Choroid plexus epithelial cell (primary cell): ENCODE data around the gene ACD.

Source experiments
- DNase-seq: peaks from one replicate; pipeline ENCODE4 v3.0.0-alpha.2; 2010; ENCODE audit warnings: low read depth
- H3K4me3 ChIP-seq: 2 replicates; pipeline ENCODE4 v1.5.1; 2011; ENCODE audit warnings: low read depth, mild to moderate bottlenecking, control low read depth, low read length, moderate library complexity
- TF ChIP-seq, protein P1 (sequence below): conservative IDR thresholded peaks from 2 replicates; pipeline ENCODE4 v1.5.1; 2011; ENCODE audit warnings: low read depth, mild to moderate bottlenecking, control low read depth, inconsistent platforms, low read length, moderate library complexity

ACD gene

DNA sequence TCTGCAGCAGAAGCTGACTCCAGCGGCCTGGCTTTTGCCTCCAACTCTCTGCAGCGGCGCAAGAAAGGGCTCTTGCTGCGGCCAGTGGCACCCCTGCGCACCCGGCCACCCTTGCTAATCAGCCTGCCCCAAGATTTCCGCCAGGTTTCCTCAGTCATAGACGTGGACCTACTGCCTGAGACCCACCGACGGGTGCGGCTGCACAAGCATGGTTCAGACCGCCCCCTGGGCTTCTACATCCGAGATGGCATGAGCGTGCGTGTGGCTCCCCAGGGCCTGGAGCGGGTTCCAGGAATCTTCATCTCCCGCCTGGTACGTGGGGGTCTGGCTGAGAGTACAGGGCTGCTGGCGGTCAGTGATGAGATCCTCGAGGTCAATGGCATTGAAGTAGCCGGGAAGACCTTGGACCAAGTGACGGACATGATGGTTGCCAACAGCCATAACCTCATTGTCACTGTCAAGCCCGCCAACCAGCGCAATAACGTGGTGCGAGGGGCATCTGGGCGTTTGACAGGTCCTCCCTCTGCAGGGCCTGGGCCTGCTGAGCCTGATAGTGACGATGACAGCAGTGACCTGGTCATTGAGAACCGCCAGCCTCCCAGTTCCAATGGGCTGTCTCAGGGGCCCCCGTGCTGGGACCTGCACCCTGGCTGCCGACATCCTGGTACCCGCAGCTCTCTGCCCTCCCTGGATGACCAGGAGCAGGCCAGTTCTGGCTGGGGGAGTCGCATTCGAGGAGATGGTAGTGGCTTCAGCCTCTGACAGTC lies 2.0 kb upstream of the ACD start:
- TF ChIP-seq, protein P1, sequence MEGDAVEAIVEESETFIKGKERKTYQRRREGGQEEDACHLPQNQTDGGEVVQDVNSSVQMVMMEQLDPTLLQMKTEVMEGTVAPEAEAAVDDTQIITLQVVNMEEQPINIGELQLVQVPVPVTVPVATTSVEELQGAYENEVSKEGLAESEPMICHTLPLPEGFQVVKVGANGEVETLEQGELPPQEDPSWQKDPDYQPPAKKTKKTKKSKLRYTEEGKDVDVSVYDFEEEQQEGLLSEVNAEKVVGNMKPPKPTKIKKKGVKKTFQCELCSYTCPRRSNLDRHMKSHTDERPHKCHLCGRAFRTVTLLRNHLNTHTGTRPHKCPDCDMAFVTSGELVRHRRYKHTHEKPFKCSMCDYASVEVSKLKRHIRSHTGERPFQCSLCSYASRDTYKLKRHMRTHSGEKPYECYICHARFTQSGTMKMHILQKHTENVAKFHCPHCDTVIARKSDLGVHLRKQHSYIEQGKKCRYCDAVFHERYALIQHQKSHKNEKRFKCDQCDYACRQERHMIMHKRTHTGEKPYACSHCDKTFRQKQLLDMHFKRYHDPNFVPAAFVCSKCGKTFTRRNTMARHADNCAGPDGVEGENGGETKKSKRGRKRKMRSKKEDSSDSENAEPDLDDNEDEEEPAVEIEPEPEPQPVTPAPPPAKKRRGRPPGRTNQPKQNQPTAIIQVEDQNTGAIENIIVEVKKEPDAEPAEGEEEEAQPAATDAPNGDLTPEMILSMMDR = no peak
- no peak for DNase-seq
- H3K4me3 ChIP-seq = no peak overlapping the region

DNA sequence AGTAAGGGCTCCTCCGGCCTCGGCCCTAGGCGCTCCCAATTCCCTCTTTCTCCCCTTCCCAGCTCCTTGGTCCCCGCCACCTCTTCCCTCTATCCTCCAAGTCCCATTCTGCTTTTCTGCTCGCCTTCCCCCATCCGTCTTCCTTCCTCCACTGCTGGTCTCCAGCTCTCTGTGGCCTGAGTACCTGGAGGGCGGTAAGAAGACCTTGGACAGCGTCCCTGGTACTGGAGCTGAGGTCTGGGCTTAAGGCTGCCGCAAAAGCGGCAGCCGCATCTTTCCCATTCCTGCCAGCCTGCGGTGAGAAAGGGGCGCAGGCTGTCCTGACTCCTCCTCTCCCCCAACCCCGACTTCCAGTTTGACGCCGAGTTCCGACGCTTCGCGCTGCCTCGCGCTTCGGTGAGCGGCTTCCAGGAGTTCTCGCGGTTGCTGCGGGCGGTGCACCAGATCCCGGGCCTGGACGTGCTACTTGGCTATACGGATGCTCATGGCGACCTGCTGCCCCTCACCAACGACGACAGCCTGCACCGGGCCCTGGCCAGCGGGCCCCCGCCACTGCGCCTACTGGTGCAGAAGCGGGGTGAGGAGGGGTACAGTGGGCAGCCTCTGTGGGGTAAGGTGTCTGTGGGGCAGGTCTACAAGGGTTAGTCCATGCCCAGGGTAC lies 1.2 kb upstream of the ACD start:
- DNase-seq = peak; percentile 67

DNA sequence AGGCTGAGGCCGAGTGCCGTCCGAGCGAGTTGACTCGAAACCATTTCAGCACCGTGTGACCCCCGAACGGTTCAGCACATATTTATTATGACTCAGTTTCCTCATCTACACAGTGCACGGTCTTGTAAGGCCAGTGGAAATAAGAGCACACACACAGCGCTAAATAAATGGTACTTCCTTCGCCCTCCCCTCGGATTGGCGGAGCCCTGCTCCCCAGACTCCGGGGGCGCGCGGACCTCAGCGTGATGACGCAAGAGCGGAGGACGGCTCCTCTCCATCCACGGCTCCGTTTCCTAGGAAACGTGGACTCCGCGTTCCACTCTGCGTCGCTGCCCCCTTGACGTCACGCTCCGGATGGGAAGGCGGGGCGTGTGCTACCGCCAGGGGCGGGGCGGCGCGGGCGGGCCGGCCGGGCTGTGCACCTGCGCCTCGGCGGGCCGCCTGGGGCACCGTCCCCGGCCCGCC lies 536 bp upstream of the ACD start, which contains the start of gene PARD6A:
Gene PARD6A, plus strand, starts transcription at position 397 of the 465 bp plus-strand sequence. CDS start 79 bp downstream, outside the sequence.
- peak within 1 kb of the TSS; percentile 86 for H3K4me3 ChIP-seq
- peak; percentile 97 for DNase-seq
- TF ChIP-seq, protein P1 = no peak

More for the DNA sequence above, 1.2 kb upstream of the ACD start:
- TF ChIP-seq, protein P1 = no peak
- H3K4me3 ChIP-seq = peak overlapping the region; percentile 44

DNA sequence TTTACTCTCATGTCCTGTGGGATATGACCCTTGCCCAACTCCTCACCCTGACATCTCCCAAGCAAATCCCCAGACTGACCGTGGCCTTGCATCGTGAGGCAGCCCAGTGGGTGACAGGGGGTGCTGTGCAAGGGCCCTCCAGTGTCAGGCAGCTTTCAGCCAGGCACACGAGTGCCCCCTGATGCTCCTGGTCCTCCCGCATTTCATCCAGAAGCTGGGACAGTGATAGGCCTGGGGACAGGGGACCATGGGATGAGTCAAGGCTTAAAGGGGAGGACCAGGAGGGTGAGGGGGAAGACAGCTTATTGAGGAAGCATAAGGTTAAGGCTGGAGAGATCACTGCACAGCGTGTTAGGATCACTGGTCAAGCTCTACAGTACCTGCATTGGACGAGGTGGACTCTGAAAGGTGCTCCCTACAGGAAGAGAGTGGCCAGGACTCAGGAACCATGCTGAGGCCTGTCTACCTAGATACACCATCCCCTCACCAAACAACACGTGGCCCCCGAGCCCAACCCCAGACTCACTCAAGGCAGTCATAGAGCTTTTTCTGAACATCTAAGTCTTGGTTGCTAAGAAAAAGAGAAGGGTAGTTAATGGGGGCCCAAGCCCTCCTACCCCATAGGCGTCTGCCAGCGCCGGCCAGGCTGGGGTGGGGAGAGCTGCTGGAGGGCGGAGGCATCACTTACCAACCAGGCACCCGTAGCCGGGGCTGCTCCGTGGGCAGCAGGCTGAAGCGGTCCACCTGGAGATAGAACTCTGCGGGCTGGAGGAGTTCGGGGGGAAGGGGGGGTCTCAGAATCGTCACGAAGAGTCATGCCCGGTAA lies 998 bp downstream of the ACD start:
- TF ChIP-seq, protein P1 = no peak
- no peak for DNase-seq
- H3K4me3 ChIP-seq = peak overlapping the region; percentile 86

DNA sequence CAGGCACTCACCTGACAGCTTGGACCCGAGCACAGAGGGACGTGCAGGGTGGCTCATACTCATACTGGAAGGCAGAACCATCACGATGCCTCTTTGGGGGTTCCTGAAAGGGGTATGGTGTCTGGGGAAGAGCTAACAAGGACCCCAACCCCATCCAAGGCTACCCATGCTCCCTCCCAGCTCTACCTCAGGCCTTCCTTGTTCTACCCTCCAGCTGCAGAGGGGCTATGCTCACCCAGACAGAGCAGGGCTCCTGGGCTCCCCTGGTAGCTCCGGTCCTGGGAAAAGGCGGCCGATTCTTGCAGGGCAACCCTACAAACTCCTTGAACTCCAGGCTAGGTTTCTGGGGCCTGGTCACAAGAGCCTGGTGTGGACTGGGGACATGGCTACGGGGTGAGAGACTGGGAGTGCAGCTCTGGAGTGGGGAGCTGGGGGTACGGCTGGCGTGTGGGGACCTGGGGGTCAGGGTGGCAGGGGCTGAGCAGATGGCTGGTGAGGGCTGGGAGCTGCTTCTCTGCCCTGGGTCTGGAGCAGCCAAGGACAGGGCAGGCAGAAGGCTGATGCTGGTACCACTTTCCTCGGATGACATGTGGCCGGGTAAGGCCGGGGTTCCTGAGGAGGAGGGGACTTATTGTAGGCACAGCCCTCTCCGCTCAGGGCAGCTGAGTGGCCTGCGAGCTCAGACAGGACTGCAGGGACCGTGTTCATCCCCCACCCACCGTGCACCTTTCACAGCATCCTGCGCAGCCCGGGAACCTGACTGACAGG lies 2.1 kb downstream of the ACD start:
- DNase-seq = no peak
- no peak overlapping the region for H3K4me3 ChIP-seq
- TF ChIP-seq, protein P1 = no peak

DNA sequence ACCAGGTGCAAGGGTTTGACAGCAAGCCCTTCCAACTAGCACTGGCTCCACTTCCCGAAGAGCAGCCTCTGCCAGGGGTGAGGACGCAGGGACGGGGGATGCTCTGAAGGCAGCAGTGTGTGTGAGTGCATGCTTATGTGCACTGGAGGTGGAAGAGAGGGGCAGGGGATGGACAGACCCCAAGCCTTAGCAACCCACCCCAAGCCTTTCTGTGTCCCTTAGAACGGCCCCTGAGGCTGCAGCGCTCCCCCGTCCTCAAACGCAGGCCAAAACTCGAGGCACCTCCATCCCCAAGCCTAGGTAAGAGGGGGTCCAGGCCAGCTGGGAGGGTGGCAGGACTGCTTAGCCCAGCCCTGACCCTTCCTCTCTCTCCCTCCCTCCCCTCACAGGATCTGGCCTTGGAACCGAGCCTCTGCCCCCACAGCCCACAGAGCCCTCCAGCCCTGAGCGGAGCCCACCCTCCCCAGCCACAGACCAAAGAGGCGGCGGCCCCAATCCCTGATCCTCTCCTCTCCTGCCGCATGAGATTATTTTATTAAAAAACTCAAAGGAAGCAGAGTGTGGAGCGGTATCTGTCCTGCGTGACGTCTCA lies 2.9 kb downstream of the ACD start:
- no peak overlapping the region for H3K4me3 ChIP-seq
- no peak for DNase-seq
- TF ChIP-seq, protein P1 = no peak
